ENCODE data around the gene ABTB1.

ABTB1 gene

GRCh38 chr3:127726894-127727293 is 54.1 kb downstream of the ABTB1 start:
- in situ Hi-C loops (cut with MboI; ENCODE audit: low pct_unique_long_range_greater_than_20kb, low sequenced_read_pairs, unreplicated experiment), result no loop called here
- no peak for DNase-seq (ENCODE audit: low spot score)
- TF ChIP-seq CTCF (IDR thresholded peaks at IDR 0.05; ENCODE audit: extremely low read depth, insufficient read depth, missing control alignments), result no peak

GRCh38 chr3:127728417-127729015 is 55.8 kb downstream of the ABTB1 start:
- in situ Hi-C loops (cut with MboI; ENCODE audit: low pct_unique_long_range_greater_than_20kb, low sequenced_read_pairs, unreplicated experiment), result no loop called here
- no peak for DNase-seq (ENCODE audit: low spot score)
- no peak for TF ChIP-seq CTCF (IDR thresholded peaks at IDR 0.05; ENCODE audit: extremely low read depth, insufficient read depth, missing control alignments)

- in situ Hi-C loops (cut with MboI; ENCODE audit: low pct_unique_long_range_greater_than_20kb, low sequenced_read_pairs, unreplicated experiment), result no loop called here
- no peak for TF ChIP-seq CTCF (IDR thresholded peaks at IDR 0.05; ENCODE audit: extremely low read depth, insufficient read depth, missing control alignments)
- no peak for DNase-seq (ENCODE audit: low spot score)
Observed at GRCh38 chr3:127729556-127730056, 56.9 kb downstream of the ABTB1 start.

GRCh38 chr3:127730171-127730570 is 57.4 kb downstream of the ABTB1 start:
- no peak for TF ChIP-seq CTCF (IDR thresholded peaks at IDR 0.05; ENCODE audit: extremely low read depth, insufficient read depth, missing control alignments)
- in situ Hi-C loops (cut with MboI; ENCODE audit: low pct_unique_long_range_greater_than_20kb, low sequenced_read_pairs, unreplicated experiment), result no loop called here
- DNase-seq (ENCODE audit: low spot score), result no peak
